Measurements from ENCODE around the gene PTPN18.
"Not testable (repeated sequence)": the region's sequence is repeated elsewhere in the genome, so short reads cannot be mapped to it uniquely, and the experiment has no call there.

PTPN18 gene

DNA sequence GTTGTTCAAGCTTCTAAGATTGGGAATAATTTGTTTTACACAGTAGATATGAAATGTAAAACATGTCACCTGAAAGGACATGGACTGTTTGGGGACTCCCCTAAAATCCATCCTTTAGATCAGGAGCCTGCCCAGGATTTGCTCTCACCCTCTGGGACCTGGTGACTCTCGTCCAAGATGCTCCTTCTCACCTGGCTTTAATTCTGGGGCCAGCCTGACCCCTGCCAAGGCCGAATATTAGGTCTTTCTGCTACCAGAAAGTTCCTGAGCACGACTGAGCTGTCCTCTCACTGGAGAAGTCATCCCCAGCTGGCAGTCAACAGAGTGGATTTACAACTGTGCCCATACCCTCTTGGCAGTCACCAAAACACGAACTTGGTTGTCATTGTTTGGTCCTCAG is 25.3 kb downstream of the PTPN18 start:
- DNase-seq (ENCODE audit: low spot score) = no peak

- DNase-seq (ENCODE audit: low spot score) = no peak
Observed at GRCh38 chr2:130381619-130382018, 25.8 kb downstream of the PTPN18 start.

DNA sequence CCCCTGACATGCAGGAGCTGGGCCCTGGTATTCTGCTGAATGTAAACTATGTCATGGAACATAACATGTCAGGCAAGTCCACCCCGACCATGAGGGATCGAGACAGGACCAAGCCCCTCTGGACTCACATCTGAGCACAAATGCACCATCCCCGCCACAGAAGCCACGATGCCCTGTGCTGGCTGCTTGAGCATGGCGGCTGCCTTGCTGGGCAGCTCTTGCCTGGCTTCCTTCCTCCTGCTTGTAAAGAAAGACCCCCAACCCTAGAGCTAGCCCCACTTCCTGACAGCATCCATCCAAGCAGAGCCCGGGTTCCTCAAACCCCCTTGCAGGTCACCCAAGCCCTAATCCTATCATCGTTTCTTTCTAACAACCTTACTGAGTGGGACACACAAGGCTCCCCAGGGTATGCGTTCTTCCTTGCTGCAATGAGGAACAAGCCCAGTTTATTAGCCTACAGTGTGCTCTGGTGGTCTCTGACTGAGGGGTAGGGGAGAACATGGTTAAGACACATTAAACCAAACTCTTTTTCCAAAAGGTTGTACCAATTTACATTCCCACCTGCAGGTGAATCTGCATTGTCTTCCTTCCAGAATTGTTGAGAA is 26.6 kb downstream of the PTPN18 start:
- no peak for DNase-seq (ENCODE audit: low spot score)

DNA sequence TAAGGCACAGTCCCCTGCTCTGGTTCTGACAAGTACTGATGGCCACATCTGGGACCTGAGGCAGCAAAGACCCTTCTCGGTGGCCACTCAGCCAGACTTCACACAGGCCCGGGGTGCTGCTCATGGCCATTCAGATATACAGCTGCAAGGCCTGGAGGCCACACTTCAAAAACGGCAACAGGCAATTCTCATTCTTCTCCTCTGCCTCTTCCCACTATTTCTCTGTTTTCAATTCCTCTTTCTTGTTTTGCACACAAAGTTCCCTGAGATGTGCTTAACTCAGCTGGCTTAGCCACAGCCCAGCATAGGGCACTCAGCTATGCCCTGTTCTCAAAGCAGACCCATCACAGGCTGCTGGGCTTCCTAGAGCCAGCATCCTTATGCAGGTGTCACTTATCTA is 29.9 kb downstream of the PTPN18 start:
- no peak for DNase-seq (ENCODE audit: low spot score)

GRCh38 chr2:130387071-130387400 is 31.2 kb downstream of the PTPN18 start:
- no peak for DNase-seq (ENCODE audit: low spot score)

DNA sequence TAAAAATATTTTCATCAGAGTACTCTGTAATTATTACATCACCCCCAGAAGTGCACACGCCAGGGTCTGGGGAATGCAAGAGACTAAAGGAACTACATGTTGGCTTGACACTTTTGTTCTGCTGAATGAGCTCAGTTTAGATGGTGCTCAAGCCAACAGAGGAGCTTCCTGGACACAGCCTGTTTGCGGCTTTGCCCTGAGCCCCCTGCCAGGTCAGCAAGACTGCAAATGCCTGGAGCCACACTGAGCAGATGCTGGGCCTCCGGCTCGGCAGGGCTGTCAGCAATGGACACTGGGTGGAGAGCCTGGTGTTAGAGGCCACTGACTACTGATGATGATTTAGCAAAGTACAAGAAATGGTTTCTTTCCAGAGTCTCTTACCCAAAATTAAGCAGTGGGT is 31.9 kb downstream of the PTPN18 start:
- no peak for DNase-seq (ENCODE audit: low spot score)

- DNase-seq (ENCODE audit: low spot score) = no peak
Observed at GRCh38 chr2:130388221-130388907, 32.5 kb downstream of the PTPN18 start.

DNA sequence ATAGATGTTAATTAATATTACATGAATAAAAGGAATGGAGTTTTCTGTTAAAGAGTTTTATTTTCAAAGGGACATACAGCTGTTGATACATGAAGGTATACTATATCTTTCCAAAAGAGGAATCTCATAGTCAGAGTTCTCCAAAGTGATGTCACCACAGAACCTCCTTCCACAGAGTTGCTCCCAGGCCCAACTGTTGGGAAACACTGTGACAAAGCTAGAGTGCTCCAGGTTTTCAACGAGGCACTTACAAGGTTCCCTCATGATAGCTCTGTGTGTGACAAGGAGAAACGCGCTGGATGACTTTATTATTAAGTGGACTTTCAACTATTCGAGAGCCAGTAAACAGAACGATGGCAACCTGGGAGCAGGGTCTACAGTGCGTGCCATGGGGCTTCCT is 33.5 kb downstream of the PTPN18 start:
- DNase-seq (ENCODE audit: low spot score) = no peak

DNA sequence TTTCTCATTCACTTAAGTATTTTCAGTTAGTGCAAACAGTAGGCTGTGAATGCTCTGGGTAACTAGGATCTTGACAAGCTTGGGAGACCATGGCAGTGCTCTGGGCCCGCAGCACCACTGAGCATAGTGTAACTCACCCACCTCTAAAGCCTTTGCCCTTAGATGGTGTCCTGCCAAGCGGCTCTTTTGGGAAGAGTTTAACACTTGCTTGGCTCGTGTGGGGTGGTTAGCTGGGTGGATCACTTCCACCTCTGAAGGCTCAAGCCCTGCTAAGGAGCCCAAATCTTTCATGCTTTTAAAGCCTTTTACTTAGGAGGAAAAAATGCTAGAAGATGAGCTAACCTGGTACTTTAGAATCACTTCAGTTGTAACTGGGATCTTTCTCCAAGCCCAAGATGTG is 33.9 kb downstream of the PTPN18 start:
- DNase-seq (ENCODE audit: low spot score) = no peak

GRCh38 chr2:130390460-130391057 is 34.7 kb downstream of the PTPN18 start:
- DNase-seq (ENCODE audit: low spot score) = no peak

- no peak for DNase-seq (ENCODE audit: low spot score)
Observed at GRCh38 chr2:130391058-130391871, 35.4 kb downstream of the PTPN18 start.

DNA sequence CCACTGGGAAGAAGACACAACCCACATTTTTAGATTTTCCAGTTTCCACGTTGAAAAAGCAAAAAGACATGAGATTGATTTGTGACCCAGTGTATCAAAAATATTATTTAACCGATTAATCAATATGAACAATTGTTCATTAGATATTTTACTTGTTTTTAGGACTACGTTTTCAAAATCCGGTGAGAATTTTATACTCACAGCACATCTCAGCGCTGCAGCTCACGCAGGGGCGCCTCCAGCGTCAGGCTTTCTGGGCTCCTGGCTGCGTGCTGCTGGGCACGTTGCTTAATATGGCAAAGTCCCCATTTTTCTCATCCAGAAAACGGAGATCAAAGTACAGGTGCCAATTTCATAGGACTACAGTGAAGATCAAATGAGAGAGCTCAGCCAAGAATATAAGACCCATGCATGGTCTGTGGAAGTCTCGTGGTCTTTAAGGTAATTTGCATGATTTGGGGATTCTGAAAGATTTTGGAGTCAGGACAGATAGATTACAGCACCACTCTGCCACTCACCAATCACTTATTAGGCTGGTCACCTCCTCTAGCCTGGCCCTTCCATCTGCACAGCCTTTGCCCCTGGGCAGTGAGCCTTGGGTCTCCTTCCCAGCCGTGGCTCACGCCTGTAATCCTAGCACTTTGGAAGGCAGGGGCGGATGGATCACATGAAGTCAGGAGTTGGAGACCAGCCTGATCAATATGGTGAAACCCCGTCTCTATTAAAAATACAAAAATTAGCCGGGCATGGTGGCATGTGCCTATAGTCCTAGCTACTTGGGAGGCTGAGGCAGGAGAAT is 36.2 kb downstream of the PTPN18 start:
- DNase-seq (ENCODE audit: low spot score) = no peak

GRCh38 chr2:130393318-130393910 is 37.6 kb downstream of the PTPN18 start:
- no peak for DNase-seq (ENCODE audit: low spot score)

- not testable (repeated sequence) for DNase-seq (ENCODE audit: low spot score)
Observed at GRCh38 chr2:130406280-130406679, 50.4 kb downstream of the PTPN18 start.

GRCh38 chr2:130416693-130417092 is 60.8 kb downstream of the PTPN18 start:
- DNase-seq (ENCODE audit: low spot score) = not testable (repeated sequence)

DNA sequence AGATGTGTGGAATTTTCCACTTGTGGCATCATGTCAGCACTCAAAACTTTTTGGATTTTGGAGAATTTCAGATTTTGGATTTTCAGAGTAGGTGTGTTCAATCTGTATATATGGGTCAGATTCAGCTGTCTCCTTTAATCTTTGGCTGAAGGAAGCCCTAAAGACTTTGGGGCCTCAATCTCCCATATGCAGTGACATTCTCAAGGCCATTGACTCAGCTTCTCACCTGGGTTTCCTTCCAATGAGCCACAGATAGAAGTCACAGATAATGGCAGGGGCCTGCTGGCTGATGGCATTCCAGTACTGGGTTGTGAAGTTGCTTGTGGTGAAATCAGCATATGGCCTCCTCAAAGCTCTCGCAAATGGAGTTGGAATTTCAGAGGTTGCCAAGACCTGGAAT is 63.0 kb downstream of the PTPN18 start:
- not testable (repeated sequence) for DNase-seq (ENCODE audit: low spot score)

Data from hematopoietic multipotent progenitor cell treated with erythropoietin and hydrocortisone succinate and interleukin-3 and kit ligand, for 17 days (in vitro differentiated cells).